ENCODE results near the gene TOE1. TPM values are rescaled to one million over a fixed set of nuclear protein-coding genes. Genes with fewer than 3 reads are reported as not detected.
"Not testable (repeated sequence)": the region's sequence is repeated elsewhere in the genome, so short reads cannot be mapped to it uniquely, and the experiment has no call there.

TOE1 gene
- 10 to 100 TPM; 22.6 to 34.4 TPM for total RNA-seq

- no peaks in the 10 kb centered on the region for H3K27me3 Mint-ChIP-seq
- H3K27ac Mint-ChIP-seq, result peak within 1 kb of the TSS; percentile 98
- DNase-seq, result peak; percentile 95
- peaks cover 55% of the 10 kb centered on the region for H3K4me1 Mint-ChIP-seq
- H3K9me3 Mint-ChIP-seq, result peaks cover 8% of the 10 kb centered on the region
- H3K36me3 Mint-ChIP-seq (ENCODE audit: low read depth), result peaks cover 54% of the 10 kb centered on the region
- ChIA-PET POLR2A (interaction anchor here (0.5 to 3.0 kb wide), 12 partner anchors 12 to 1565 kb away, joined by 3 to 22 read pairs (median 7); partner anchors contain the start of genes AKR1A1, CCDC163, HPDL and MMACHC), CTCF (interaction anchor here (0.8 to 2.2 kb wide), 13 partner anchors 12 to 505 kb away, joined by 3 to 11 read pairs (median 4); partner anchors contain the start of genes CCDC163, HPDL, MMACHC and PRDX1)
- H3K4me3 Mint-ChIP-seq, result peak within 1 kb of the TSS; percentile 97
Measured at GRCh38 chr1:45339789-45340558, at the start of gene TOE1, which contains the start of gene MUTYH. Gene TOE1 (plus strand): TSS chr1:45340170. CDS start chr1:45340253, 83 bp downstream. Gene MUTYH (minus strand): TSS chr1:45340440. CDS start chr1:45334505, 5,935 bp downstream.

DNA sequence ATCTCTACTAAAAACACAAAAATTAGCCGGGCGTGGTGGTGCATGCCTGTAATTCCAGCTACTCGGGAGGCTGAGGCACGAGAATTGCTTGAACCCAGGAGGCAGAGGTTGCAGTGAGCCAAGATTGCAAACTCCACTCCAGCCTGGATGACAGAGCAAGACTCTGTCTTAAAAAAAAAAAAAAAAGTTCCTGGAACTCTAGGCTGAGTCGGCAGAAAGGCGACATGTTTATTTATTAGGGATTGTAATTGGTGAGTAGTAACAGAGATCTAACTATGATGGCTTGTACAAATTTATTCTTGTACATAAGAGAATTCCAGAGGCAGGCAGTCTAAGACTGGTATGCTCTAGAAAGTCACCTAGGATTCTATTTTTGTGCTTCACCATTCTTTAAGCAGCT is 49.0 kb upstream of the TOE1 start:
- POLR2A ChIA-PET; H3K36me3 Mint-ChIP-seq (ENCODE audit: low read depth); H3K4me1 Mint-ChIP-seq; DNase-seq; H3K27me3 Mint-ChIP-seq; H3K4me3 Mint-ChIP-seq; H3K9me3 Mint-ChIP-seq; H3K27ac Mint-ChIP-seq: not testable (repeated sequence)
- CTCF ChIA-PET, result interaction anchor here (0.6 to 2.1 kb wide), 3 partner anchors 9 to 277 kb away, joined by 3 to 7 read pairs (median 4); no protein-coding TSS in a partner anchor

DNA sequence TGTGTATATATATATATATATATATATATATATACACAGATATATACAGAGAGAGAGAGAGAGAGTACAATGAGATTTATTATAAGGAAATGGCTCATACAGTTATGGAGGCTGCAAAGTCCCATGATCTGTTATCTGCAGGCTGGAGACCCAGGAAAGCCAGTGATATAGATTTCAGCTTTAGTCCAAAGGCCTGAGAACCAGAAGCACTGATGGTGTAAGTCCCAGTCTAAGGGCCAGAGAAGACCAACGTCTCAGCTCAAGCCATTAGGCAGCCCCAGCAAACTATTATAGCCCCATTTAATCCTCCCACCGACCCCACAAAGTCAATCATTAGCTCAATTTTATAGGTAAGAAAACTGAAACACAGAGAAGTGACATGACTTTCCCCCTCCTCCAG is 48.3 kb upstream of the TOE1 start:
- H3K27me3 Mint-ChIP-seq, result peaks cover 3% of the 10 kb centered on the region
- H3K36me3 Mint-ChIP-seq (ENCODE audit: low read depth), result no peaks in the 10 kb centered on the region
- ChIA-PET POLR2A (no interaction called here), CTCF (interaction anchor here (0.6 to 2.1 kb wide), 4 partner anchors 9 to 280 kb away, joined by 3 to 7 read pairs (median 4); partner anchors contain the start of gene UROD)
- DNase-seq, result no peak
- H3K4me3 Mint-ChIP-seq, result no peak overlapping the region
- H3K27ac Mint-ChIP-seq, result no peak overlapping the region
- no peaks in the 10 kb centered on the region for H3K4me1 Mint-ChIP-seq
- no peaks in the 10 kb centered on the region for H3K9me3 Mint-ChIP-seq

DNA sequence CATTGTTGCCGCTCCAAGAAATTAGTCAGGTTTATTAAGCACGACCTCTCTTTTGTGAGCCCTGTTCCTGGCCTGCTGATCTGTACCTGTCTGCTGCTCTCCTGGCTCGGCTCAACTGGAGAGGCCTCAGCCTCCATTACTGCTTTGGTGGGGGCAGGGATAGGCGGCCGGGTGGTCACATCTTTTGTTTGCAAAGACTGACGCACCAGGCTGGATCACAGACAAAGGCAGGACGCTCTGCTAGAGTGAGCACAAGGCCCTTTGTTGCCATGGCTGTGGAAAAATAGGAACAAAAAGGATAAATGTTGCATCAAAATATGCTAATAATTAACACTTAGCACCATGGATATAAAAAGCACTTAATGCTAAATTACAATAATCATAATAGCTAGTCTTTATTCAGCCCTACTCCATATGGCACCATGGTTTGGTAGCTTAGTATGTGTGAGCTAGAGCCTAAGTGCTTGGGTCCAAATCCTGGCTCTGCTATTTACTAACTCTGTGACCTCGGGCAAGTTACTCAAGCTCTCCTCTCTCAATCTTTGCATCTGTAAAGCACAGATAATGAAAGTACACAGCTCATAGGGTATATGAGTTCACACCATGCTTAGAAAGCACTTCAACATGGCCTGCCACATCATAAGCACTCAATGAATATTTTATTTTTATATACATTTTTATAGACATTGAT is 42.2 kb upstream of the TOE1 start:
- no peaks in the 10 kb centered on the region for H3K36me3 Mint-ChIP-seq (ENCODE audit: low read depth)
- DNase-seq, result no peak
- H3K9me3 Mint-ChIP-seq, result no peaks in the 10 kb centered on the region
- H3K27ac Mint-ChIP-seq, result no peak overlapping the region
- no peak overlapping the region for H3K4me3 Mint-ChIP-seq
- H3K4me1 Mint-ChIP-seq, result peaks cover 9% of the 10 kb centered on the region
- no peaks in the 10 kb centered on the region for H3K27me3 Mint-ChIP-seq
- POLR2A ChIA-PET, result no interaction called here
- CTCF ChIA-PET, result interaction anchor here (0.6 to 8.1 kb wide), 5 partner anchors 15 to 556 kb away, joined by 3 to 86 read pairs (median 5); partner anchors contain the start of genes HECTD3 and UROD

DNA sequence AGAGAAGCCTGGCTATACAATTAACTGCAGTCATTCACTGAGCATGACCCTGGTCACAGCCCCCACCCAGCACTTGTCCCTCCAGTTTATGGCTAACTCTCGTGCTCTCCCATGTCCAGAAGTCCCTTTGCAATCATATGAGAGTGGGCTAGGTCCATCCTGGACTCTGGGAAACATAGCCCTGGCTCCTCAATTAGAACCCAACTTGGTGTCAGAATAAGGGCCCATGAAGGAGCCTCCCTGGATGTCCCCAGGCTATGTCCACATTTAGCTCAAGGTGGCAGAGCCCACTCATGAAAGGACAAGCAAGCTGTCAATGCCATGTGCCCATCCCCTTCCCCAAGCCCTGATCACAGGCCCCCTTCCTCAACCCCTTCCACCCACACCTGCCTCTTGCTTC is 40.7 kb upstream of the TOE1 start:
- Mint-ChIP-seq H3K4me1 (peaks cover 12% of the 10 kb centered on the region), H3K36me3 (ENCODE audit: low read depth) (no peaks in the 10 kb centered on the region), H3K27me3 (no peaks in the 10 kb centered on the region), H3K4me3 (no peak overlapping the region), H3K27ac (no peak overlapping the region), H3K9me3 (no peaks in the 10 kb centered on the region)
- no peak for DNase-seq
- ChIA-PET POLR2A (interaction anchor here (1.5 kb wide), 1 partner anchor 288 kb away, joined by 4 read pairs; the partner anchor contains the start of genes HECTD3 and UROD), CTCF (interaction anchor here (0.6 to 8.1 kb wide), 10 partner anchors 16 to 1049 kb away, joined by 3 to 86 read pairs (median 4); partner anchors contain the start of genes HECTD3 and UROD)

DNA sequence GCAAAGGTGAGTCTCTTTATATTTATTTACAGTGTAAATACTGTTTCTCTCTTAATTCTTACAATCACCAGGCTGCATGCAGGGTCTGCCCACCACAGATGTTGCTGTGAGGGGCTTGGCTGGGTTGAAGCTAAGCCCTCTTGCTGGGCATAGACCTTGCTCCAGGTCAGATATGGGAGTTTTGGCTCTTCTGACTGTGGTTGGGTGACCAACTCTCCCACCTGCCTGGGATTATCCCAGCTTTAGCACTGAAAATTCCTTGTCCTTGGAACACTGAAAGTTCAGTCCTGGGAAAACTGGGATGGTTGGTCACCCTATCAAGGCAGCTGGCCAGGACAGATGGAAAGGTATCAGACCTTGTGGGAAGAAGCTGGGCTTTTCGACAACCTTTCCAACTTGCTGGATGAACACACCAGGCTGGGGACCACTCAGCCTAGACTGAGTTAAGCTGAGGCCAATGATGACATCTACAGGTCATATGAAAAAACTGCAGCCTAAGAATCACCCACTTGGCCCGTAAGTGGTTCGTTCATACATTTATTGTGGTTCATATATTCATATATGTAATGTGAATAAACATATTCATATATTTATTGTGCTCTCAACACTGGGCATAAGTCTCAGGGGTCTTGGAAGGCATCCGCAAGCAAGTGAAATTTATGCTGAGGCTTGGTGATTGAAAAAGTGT is 39.8 kb upstream of the TOE1 start:
- Mint-ChIP-seq H3K4me3 (no peak overlapping the region), H3K27ac (no peak overlapping the region), H3K36me3 (ENCODE audit: low read depth) (no peaks in the 10 kb centered on the region), H3K27me3 (no peaks in the 10 kb centered on the region), H3K4me1 (peaks cover 20% of the 10 kb centered on the region), H3K9me3 (no peaks in the 10 kb centered on the region)
- POLR2A ChIA-PET, result interaction anchor here (1.1 to 1.5 kb wide), 2 partner anchors 289 to 579 kb away, joined by 4 read pairs; partner anchors contain the start of genes HECTD3 and UROD
- peak; percentile 51 for DNase-seq
- CTCF ChIA-PET, result interaction anchor here (0.5 to 8.1 kb wide), 12 partner anchors 9 to 1018 kb away, joined by 3 to 86 read pairs (median 4); partner anchors contain the start of genes HECTD3 and UROD

- H3K9me3 Mint-ChIP-seq, result no peaks in the 10 kb centered on the region
- ChIA-PET CTCF (interaction anchor here (0.5 to 8.1 kb wide), 9 partner anchors 9 to 1018 kb away, joined by 3 to 86 read pairs (median 4); partner anchors contain the start of genes HECTD3 and UROD), POLR2A (interaction anchor here (1.1 to 1.5 kb wide), 2 partner anchors 289 to 579 kb away, joined by 4 read pairs; partner anchors contain the start of genes HECTD3 and UROD)
- no peak overlapping the region for H3K27ac Mint-ChIP-seq
- no peaks in the 10 kb centered on the region for H3K27me3 Mint-ChIP-seq
- H3K4me3 Mint-ChIP-seq, result no peak overlapping the region
- H3K4me1 Mint-ChIP-seq, result peaks cover 25% of the 10 kb centered on the region
- no peak for DNase-seq
- no peaks in the 10 kb centered on the region for H3K36me3 Mint-ChIP-seq (ENCODE audit: low read depth)
Measured at GRCh38 chr1:45300669-45300997, 39.3 kb upstream of the TOE1 start.

- DNase-seq, result no peak
- no peaks in the 10 kb centered on the region for H3K9me3 Mint-ChIP-seq
- H3K4me1 Mint-ChIP-seq, result peaks cover 40% of the 10 kb centered on the region
- ChIA-PET POLR2A (interaction anchor here (0.6 to 2.7 kb wide), 3 partner anchors 36 to 483 kb away, joined by 3 to 15 read pairs (median 4); partner anchors contain the start of genes MUTYH and TOE1), CTCF (interaction anchor here (0.5 to 8.1 kb wide), 10 partner anchors 11 to 573 kb away, joined by 3 to 86 read pairs (median 6); partner anchors contain the start of genes HECTD3, MUTYH, PLK3 and TOE1)
- no peaks in the 10 kb centered on the region for H3K36me3 Mint-ChIP-seq (ENCODE audit: low read depth)
- peak overlapping the region; percentile 91 for H3K27ac Mint-ChIP-seq
- H3K27me3 Mint-ChIP-seq, result no peaks in the 10 kb centered on the region
- peak overlapping the region; percentile 79 for H3K4me3 Mint-ChIP-seq
Measured at GRCh38 chr1:45302505-45303150, 37.3 kb upstream of the TOE1 start.

DNA sequence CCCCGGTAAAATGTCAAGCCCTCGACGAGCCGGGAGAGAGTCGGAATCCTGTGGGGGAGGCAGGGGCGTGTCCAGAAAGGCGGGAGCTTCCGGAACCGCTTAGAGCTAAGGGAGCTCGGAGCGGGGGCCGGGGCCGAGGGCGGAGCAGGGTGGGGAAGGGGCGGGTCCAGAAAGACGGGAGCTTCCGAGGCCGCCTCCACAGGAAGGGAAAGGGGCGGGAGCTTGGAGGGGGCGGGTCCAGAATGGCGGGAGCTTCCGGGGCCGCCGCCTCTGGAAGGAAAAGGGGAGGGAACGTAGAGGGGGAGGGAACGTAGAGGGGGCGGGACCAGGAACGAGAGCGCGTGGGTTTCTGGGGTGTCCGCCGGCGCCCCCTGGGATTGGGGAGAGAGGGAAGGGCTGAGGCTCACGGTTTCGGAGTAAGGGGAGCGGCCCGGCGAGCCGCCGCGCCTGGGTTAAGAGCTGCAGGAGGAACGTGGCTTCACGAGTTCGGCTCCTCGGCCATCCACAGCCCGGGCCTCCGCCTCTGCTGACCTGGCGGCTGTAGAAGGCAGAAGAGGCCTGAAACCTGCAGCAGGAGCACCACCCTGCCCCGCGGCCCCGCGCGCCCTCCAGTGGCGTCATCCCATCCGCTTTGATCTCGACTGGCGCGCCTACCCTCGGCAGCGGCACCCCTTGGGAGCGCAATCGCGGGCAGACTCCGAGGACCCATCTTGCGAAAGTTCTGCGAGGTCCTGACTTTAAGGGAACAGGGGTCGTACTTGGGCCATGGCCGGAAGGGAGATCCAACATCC is 36.3 kb upstream of the TOE1 start:
- Mint-ChIP-seq H3K4me3 (peak overlapping the region; percentile 79), H3K9me3 (no peaks in the 10 kb centered on the region), H3K27ac (peak overlapping the region; percentile 91), H3K27me3 (no peaks in the 10 kb centered on the region), H3K4me1 (peaks cover 40% of the 10 kb centered on the region), H3K36me3 (ENCODE audit: low read depth) (no peaks in the 10 kb centered on the region)
- DNase-seq, result peak; percentile 97
- POLR2A ChIA-PET, result interaction anchor here (0.6 to 2.7 kb wide), 3 partner anchors 16 to 291 kb away, joined by 4 to 15 read pairs (median 8); partner anchors contain the start of genes MUTYH, TOE1 and UROD
- CTCF ChIA-PET, result interaction anchor here (0.6 to 8.1 kb wide), 21 partner anchors 10 to 572 kb away, joined by 3 to 86 read pairs (median 5); partner anchors contain the start of genes BTBD19, HECTD3, MUTYH and PLK3

DNA sequence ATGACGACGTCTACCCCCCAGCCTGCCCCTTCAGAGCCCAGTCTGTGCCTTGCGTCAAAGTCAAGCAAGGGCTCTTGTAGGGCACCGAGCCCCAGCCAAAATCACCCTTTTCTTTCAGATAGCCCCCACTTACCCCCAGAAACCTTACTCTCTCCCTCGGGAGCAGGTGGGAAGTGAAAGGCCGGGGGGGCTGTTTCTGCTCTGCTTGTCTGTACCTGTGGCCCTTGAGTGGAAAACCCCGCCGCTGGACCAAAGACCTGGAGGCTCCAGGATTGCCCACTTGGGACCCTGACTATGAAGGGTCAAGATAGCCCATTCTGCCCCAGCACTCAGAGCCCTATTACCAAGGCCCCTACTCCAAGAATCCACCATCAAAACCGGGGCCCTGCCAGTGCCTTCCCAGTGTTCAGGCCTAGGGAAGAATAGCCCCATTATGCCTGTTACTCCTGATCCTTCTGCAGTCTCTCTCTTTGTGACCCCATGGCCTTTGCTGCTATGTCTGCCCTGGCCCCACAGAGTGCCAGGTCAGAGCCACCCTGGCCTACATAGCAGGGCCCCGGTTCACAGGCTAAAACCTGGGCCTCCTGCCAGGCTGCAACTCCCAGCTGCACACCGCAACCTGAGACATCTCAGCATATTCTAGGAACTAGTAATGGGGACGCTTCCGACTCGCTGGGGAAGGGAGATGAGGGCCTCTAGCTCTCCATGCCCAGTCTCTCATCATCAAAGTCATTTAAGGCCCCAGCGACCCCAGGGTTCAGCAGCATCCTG is 35.5 kb upstream of the TOE1 start:
- no peaks in the 10 kb centered on the region for H3K9me3 Mint-ChIP-seq
- DNase-seq, result no peak
- peak overlapping the region; percentile 91 for H3K27ac Mint-ChIP-seq
- POLR2A ChIA-PET, result interaction anchor here (1.3 kb wide), 1 partner anchor 292 kb away, joined by 8 read pairs; the partner anchor contains the start of gene UROD
- no peaks in the 10 kb centered on the region for H3K36me3 Mint-ChIP-seq (ENCODE audit: low read depth)
- H3K27me3 Mint-ChIP-seq, result no peaks in the 10 kb centered on the region
- CTCF ChIA-PET, result interaction anchor here (0.9 to 8.1 kb wide), 7 partner anchors 10 to 294 kb away, joined by 3 to 86 read pairs (median 5); partner anchors contain the start of genes HECTD3, MUTYH, TOE1 and UROD
- peaks cover 40% of the 10 kb centered on the region for H3K4me1 Mint-ChIP-seq
- H3K4me3 Mint-ChIP-seq, result peak overlapping the region; percentile 79
